ENCODE data around the gene STRIP1.

The STRIP1 gene

GRCh38 chr1:109996476-109996875 lies 37.9 kb upstream of the STRIP1 start:
- Histone ChIP-seq H3K36me3 (ENCODE audit: control insufficient read depth, insufficient read depth, low read length) (no peaks in the 10 kb centered on the region), H3K4me3 (ENCODE audit: low read length) (no peak overlapping the region), H3K27ac (ENCODE audit: low read length) (no peak overlapping the region), H3K9me3 (ENCODE audit: control insufficient read depth, insufficient read depth, low read length) (no peaks in the 10 kb centered on the region), H3K4me1 (ENCODE audit: control insufficient read depth, insufficient read depth, low read length) (no peaks in the 10 kb centered on the region), H3K27me3 (ENCODE audit: control insufficient read depth, insufficient read depth, low read length) (no peaks in the 10 kb centered on the region)
- no CpG with 5 or more reads among the region's 5 CpGs for WGBS (ENCODE audit: insufficient coverage, insufficient read length)
- DNase-seq (ENCODE audit: low read depth, low spot score), result no peak

GRCh38 chr1:109997204-109997866 lies 37.1 kb upstream of the STRIP1 start:
- no CpG with 5 or more reads among the region's 7 CpGs for WGBS (ENCODE audit: insufficient coverage, insufficient read length)
- Histone ChIP-seq H3K9me3 (ENCODE audit: control insufficient read depth, insufficient read depth, low read length) (no peaks in the 10 kb centered on the region), H3K4me1 (ENCODE audit: control insufficient read depth, insufficient read depth, low read length) (no peaks in the 10 kb centered on the region), H3K36me3 (ENCODE audit: control insufficient read depth, insufficient read depth, low read length) (no peaks in the 10 kb centered on the region), H3K4me3 (ENCODE audit: low read length) (no peak overlapping the region), H3K27ac (ENCODE audit: low read length) (no peak overlapping the region), H3K27me3 (ENCODE audit: control insufficient read depth, insufficient read depth, low read length) (no peaks in the 10 kb centered on the region)
- no peak for DNase-seq (ENCODE audit: low read depth, low spot score)

- no peaks in the 10 kb centered on the region for H3K4me1 ChIP-seq (ENCODE audit: control insufficient read depth, insufficient read depth, low read length)
- H3K9me3 ChIP-seq (ENCODE audit: control insufficient read depth, insufficient read depth, low read length), result no peaks in the 10 kb centered on the region
- no peak for DNase-seq (ENCODE audit: low read depth, low spot score)
- H3K36me3 ChIP-seq (ENCODE audit: control insufficient read depth, insufficient read depth, low read length), result no peaks in the 10 kb centered on the region
- no peak overlapping the region for H3K4me3 ChIP-seq (ENCODE audit: low read length)
- H3K27me3 ChIP-seq (ENCODE audit: control insufficient read depth, insufficient read depth, low read length), result no peaks in the 10 kb centered on the region
- H3K27ac ChIP-seq (ENCODE audit: low read length), result no peak overlapping the region
Measured at GRCh38 chr1:109997867-109998229, 36.6 kb upstream of the STRIP1 start.

DNA sequence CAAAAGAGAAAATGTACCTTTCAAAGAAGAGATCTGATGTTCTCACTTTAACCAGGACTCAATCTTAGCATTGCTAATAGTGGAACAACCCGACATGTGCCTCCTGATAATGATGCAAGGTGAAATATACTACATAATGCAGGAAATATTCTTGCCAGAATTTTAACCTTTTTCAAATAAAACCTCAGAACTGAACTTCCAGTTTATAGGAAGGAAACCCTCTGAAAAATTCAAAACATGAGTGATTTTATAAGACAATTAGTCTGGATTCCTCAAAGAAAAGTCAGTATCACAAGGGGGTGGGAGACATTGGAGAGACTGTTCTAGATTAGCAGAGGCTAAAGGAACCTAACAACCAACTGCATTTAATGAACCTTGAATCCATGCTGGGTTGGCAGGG lies 31.7 kb upstream of the STRIP1 start:
- H3K27ac ChIP-seq (ENCODE audit: low read length), result no peak overlapping the region

GRCh38 chr1:110003747-110004428 lies 30.5 kb upstream of the STRIP1 start:
- H3K4me1 ChIP-seq (ENCODE audit: control insufficient read depth, insufficient read depth, low read length), result peaks cover 7% of the 10 kb centered on the region; the same call in 1 of the 2 replicates
- H3K27me3 ChIP-seq (ENCODE audit: control insufficient read depth, insufficient read depth, low read length), result no peaks in the 10 kb centered on the region
- no peak overlapping the region for H3K27ac ChIP-seq (ENCODE audit: low read length)
- no peak for DNase-seq (ENCODE audit: low read depth, low spot score)
- H3K9me3 ChIP-seq (ENCODE audit: control insufficient read depth, insufficient read depth, low read length), result no peaks in the 10 kb centered on the region
- no peak overlapping the region for H3K4me3 ChIP-seq (ENCODE audit: low read length)
- no peaks in the 10 kb centered on the region for H3K36me3 ChIP-seq (ENCODE audit: control insufficient read depth, insufficient read depth, low read length)
- WGBS (ENCODE audit: insufficient coverage, insufficient read length), result no CpG with 5 or more reads among the region's 8 CpGs

More for the DNA sequence above, 31.7 kb upstream of the STRIP1 start:
- no peaks in the 10 kb centered on the region for H3K27me3 ChIP-seq (ENCODE audit: control insufficient read depth, insufficient read depth, low read length)
- no peak overlapping the region for H3K4me3 ChIP-seq (ENCODE audit: low read length)
- DNase-seq (ENCODE audit: low read depth, low spot score), result no peak
- H3K36me3 ChIP-seq (ENCODE audit: control insufficient read depth, insufficient read depth, low read length), result no peaks in the 10 kb centered on the region
- no CpG with 5 or more reads among the region's 1 CpG for WGBS (ENCODE audit: insufficient coverage, insufficient read length)
- peaks cover 7% of the 10 kb centered on the region; the same call in 1 of the 2 replicates for H3K4me1 ChIP-seq (ENCODE audit: control insufficient read depth, insufficient read depth, low read length)
- no peaks in the 10 kb centered on the region for H3K9me3 ChIP-seq (ENCODE audit: control insufficient read depth, insufficient read depth, low read length)

GRCh38 chr1:110004583-110004982 lies 29.8 kb upstream of the STRIP1 start:
- Histone ChIP-seq H3K4me3 (ENCODE audit: low read length) (no peak overlapping the region), H3K27ac (ENCODE audit: low read length) (no peak overlapping the region), H3K9me3 (ENCODE audit: control insufficient read depth, insufficient read depth, low read length) (no peaks in the 10 kb centered on the region), H3K4me1 (ENCODE audit: control insufficient read depth, insufficient read depth, low read length) (peaks cover 7% of the 10 kb centered on the region; the same call in 1 of the 2 replicates), H3K36me3 (ENCODE audit: control insufficient read depth, insufficient read depth, low read length) (no peaks in the 10 kb centered on the region), H3K27me3 (ENCODE audit: control insufficient read depth, insufficient read depth, low read length) (no peaks in the 10 kb centered on the region)
- no peak for DNase-seq (ENCODE audit: low read depth, low spot score)
- WGBS (ENCODE audit: insufficient coverage, insufficient read length), result no CpG with 5 or more reads among the region's 1 CpG

DNA sequence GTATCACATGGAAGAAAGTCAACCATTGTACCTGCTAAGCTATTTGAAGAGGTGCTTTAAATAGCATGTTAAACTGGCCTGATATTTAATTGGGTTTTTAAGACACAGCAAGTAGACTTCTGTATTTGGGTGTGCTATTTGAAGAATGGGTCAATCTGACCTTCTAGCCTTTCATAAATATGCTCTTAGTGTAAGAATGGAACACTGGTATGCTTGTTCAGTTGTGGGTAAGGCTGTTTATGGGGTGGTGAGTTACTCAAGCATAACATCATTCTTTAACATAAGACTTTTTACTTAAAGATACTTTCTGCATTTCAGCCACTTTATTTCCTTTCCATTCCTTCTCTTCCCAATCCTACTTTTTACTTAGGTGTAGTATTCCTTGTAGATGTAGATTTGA lies 28.5 kb upstream of the STRIP1 start:
- no peaks in the 10 kb centered on the region for H3K9me3 ChIP-seq (ENCODE audit: control insufficient read depth, insufficient read depth, low read length)
- no peak overlapping the region for H3K4me3 ChIP-seq (ENCODE audit: low read length)
- H3K27me3 ChIP-seq (ENCODE audit: control insufficient read depth, insufficient read depth, low read length), result no peaks in the 10 kb centered on the region
- no peak for DNase-seq (ENCODE audit: low read depth, low spot score)
- H3K36me3 ChIP-seq (ENCODE audit: control insufficient read depth, insufficient read depth, low read length), result peaks cover 3% of the 10 kb centered on the region; the same call in 1 of the 2 replicates
- peaks cover 7% of the 10 kb centered on the region; the same call in 1 of the 2 replicates for H3K4me1 ChIP-seq (ENCODE audit: control insufficient read depth, insufficient read depth, low read length)
- no peak overlapping the region for H3K27ac ChIP-seq (ENCODE audit: low read length)

- whole genome bisulfite sequencing (ENCODE audit: insufficient coverage, insufficient read length), result no CpG with 5 or more reads among the region's 1 CpG
- DNase-seq (ENCODE audit: low read depth, low spot score), result no peak
- Histone ChIP-seq H3K27me3 (ENCODE audit: control insufficient read depth, insufficient read depth, low read length) (no peaks in the 10 kb centered on the region), H3K27ac (ENCODE audit: low read length) (no peak overlapping the region), H3K4me3 (ENCODE audit: low read length) (no peak overlapping the region), H3K9me3 (ENCODE audit: control insufficient read depth, insufficient read depth, low read length) (no peaks in the 10 kb centered on the region), H3K4me1 (ENCODE audit: control insufficient read depth, insufficient read depth, low read length) (peaks cover 7% of the 10 kb centered on the region; the same call in 1 of the 2 replicates), H3K36me3 (ENCODE audit: control insufficient read depth, insufficient read depth, low read length) (peaks cover 3% of the 10 kb centered on the region; the same call in 1 of the 2 replicates)
Measured at GRCh38 chr1:110006516-110006915, 27.9 kb upstream of the STRIP1 start.

GRCh38 chr1:110007046-110007830 lies 27.2 kb upstream of the STRIP1 start:
- no CpG with 5 or more reads among the region's 4 CpGs for WGBS (ENCODE audit: insufficient coverage, insufficient read length)
- H3K27me3 ChIP-seq (ENCODE audit: control insufficient read depth, insufficient read depth, low read length), result no peaks in the 10 kb centered on the region
- no peaks in the 10 kb centered on the region for H3K9me3 ChIP-seq (ENCODE audit: control insufficient read depth, insufficient read depth, low read length)
- DNase-seq (ENCODE audit: low read depth, low spot score), result no peak
- no peak overlapping the region for H3K4me3 ChIP-seq (ENCODE audit: low read length)
- peaks cover 7% of the 10 kb centered on the region; the same call in 1 of the 2 replicates for H3K4me1 ChIP-seq (ENCODE audit: control insufficient read depth, insufficient read depth, low read length)
- peaks cover 6% of the 10 kb centered on the region; the same call in 1 of the 2 replicates for H3K36me3 ChIP-seq (ENCODE audit: control insufficient read depth, insufficient read depth, low read length)
- no peak overlapping the region for H3K27ac ChIP-seq (ENCODE audit: low read length)

DNA sequence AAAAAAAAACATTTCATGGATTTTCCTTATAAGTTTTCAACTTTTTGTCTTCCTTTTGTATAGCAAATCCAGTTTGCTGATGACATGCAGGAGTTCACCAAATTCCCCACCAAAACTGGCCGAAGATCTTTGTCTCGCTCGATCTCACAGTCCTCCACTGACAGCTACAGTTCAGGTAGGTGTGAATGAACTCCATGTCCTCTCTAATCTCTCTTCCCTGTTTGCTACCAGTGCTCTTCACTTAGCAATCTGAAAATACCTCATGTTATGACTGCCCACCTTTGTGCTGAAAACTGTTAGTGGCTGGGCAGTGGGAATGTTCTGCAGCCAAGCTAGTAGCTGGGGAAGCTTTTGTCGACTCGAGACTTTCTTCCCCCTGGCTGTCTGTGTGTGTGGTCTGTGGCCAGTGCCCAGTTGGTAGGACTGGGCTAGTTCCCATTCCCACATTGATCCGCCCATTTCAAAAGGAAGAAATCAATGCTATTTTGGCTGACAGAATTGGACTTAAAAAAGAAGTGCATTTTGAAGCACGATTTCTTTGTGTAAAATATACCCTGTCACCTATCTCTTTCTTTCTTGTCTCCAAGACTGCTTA lies 25.4 kb upstream of the STRIP1 start:
- Histone ChIP-seq H3K27ac (ENCODE audit: low read length) (no peak overlapping the region), H3K36me3 (ENCODE audit: control insufficient read depth, insufficient read depth, low read length) (peaks cover 7% of the 10 kb centered on the region; the same call in 1 of the 2 replicates), H3K9me3 (ENCODE audit: control insufficient read depth, insufficient read depth, low read length) (no peaks in the 10 kb centered on the region), H3K27me3 (ENCODE audit: control insufficient read depth, insufficient read depth, low read length) (no peaks in the 10 kb centered on the region), H3K4me1 (ENCODE audit: control insufficient read depth, insufficient read depth, low read length) (peaks cover 7% of the 10 kb centered on the region; the same call in 1 of the 2 replicates), H3K4me3 (ENCODE audit: low read length) (no peak overlapping the region)
- DNase-seq (ENCODE audit: low read depth, low spot score), result no peak
- WGBS (ENCODE audit: insufficient coverage, insufficient read length), result no CpG with 5 or more reads among the region's 7 CpGs
